Suppressor macrophage (primary cell): ENCODE results near the gene PLEKHO2.
A peak's percentile ranks its signal among the peaks of the same experiment; 100 is the strongest.

ENCODE experiments used
- DNase-seq, 4 experiments: peaks; one replicate each; pipeline ENCODE4 v3.0.0-alpha.2; 2020 to 2022

The PLEKHO2 gene

DNA sequence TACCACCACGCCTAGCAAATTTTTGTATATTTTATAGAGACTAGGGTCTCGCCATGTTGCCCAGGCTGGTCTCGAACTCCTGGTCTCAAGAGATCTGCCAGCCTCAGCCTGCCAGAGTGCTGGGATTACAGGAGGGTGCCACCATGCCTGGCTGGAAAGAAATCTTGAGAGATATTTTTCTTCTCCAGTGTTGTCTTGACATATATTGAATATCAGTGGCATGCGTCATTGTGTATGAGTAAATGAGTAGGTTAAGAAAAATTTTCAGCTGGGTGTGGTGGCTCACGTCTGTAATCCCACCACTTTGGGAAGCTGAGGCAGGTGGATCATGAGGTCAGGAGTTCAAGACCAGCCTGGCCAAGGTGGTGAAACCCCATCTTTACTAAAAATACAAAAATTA is 12.7 kb upstream of the PLEKHO2 start:
- DNase-seq: no peak

DNA sequence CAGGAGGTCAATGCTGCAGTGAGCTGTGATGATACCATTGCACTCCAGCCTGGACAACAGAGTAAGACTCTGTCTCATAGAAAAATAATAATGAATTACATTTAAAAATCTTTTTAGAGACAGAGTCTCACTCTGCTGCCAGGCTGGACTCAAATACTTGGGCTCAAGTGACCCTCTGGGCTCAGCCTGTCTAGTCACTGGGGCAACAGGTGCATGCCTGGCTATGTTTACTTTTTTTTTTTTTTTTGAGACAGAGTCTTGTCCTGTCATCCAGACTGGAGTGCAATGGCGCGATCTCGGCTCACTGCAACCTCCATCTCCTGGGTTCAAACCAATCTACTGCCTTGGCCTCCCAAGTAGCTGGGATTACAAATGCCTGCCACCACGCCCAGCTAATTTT is 8.0 kb upstream of the PLEKHO2 start:
- no peak for DNase-seq

DNA sequence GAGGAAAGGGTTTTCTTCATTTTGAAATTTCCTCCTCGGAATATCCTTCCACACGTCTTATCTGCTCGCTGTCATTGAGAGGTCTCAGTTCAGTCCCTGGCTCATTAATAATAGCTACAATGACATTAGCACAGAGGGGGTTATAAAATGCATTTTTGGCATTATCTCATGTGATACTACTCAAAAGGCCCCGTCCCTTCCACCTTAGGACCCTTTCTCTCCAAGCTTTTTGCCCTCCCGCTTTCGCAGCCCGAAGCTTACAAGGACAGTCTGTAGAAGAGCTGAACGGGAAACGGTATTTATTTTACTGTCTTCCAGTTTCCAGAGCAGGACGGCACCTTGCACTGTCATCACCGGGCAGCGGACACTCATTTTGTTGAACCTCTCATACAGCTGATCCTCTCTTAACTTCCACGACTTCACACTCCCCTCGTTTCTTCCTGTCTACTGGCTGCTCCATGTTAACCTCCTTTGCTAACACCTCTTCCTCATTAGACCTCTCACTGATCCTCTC is 5.6 kb upstream of the PLEKHO2 start:
- no peak for DNase-seq

DNA sequence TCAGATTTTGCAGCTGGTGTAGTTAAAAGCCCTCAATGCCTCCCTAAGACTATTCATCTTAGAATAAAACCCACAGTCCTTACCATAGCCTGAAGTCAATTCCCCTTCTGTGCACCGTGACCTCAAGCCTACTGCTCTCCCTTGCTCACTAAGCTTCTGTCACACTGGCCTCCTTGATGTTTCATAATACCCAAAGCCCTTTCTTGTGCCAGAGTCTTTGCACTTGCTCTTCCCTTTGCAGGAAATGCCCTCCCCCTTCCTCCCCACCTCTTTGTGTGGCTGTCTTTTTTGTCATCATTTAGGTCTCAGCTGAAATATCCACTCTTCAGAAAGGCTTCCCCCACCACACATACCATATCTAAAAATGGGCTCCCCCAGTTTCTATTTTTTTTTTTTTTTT is 4.2 kb upstream of the PLEKHO2 start:
- peak; percentile 79 to 93 (median 90) for DNase-seq

DNA sequence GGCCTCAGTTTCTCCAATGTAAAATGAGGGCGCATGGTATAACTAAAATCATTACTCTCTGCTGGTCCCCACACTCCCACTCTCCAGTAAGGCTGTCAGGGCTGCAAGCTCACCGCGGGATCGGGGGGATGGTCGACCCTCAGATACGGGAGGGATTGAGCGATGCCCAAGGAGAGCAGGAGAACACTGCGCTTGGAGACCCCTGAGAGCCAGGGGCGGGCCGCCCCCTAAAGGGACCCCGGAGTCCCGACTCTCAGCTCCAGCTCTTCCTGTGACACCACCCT is 713 bp upstream of the PLEKHO2 start:
- DNase-seq: no peak

DNA sequence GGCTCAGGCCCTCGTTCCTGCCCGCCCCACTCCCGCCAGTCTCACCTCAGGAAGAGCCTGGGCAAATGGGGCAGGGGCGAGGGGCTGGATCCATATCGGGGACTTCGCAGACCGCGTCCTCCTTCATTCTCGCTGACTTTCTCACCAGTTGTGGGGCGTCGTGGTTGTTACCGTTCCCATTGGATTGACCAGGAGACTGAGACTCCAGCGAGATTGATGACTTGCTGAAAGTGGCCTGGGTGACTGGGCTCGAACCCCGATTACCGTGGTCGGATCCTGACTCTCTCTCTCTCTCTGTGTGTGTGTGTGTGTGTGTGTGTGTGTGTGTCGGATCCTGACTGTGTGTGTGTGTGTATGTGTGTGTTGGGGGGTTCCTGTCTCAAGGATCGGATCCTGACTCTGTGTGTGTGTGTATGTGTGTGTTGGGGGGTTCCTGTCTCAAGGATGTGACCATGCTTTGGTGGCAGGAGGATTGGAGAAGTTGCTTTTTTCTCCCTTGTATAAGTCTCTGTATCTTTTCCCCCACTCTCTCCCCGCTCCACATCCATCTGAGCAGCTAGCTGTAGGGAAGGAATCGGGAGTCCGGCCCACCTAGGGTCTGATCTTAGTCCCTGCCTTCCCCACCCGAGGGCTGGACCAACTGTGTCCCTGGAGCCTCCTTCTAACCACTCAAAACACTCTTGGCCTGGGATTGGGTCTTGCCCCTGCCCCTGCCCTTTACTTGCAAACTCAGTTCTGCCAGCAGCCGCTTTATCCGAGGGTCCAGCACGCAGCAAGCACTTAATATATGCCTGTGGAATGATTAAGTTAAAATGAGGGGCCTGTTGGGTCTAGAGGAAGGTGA is 603 bp downstream of the PLEKHO2 start:
- peak in 3 of 4 experiments; percentile 31 to 50 (median 41) for DNase-seq

DNA sequence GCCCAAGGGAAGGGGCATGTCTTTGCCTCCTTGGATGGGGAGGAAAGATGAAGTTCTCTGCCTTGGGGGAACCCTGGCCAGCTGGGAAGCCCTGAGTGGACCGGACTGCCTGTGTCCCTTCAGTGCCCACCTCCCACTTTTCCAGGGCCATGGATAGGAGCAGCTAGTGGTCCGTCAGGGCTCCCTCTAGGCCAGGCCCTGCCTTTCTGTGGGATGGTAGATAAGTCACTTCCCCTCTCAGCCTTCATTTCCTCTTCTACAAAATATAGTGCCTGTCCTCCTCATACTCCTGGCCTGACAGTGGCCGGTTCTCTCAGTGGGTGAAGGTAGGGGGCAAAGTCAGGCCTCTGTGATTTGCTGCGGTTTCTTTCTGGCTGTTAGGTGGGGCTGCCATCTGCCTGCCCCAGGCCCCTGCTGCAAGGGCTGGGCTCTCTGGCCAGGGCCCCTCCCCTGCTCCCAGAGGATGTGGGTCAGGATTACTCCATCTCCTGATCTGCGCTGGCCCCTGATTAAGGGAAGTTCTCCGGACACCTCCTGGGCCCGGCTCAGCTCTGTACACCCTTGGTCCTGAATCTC is 1.4 kb downstream of the PLEKHO2 start:
- DNase-seq: peak; percentile 87 to 95 (median 91)

DNA sequence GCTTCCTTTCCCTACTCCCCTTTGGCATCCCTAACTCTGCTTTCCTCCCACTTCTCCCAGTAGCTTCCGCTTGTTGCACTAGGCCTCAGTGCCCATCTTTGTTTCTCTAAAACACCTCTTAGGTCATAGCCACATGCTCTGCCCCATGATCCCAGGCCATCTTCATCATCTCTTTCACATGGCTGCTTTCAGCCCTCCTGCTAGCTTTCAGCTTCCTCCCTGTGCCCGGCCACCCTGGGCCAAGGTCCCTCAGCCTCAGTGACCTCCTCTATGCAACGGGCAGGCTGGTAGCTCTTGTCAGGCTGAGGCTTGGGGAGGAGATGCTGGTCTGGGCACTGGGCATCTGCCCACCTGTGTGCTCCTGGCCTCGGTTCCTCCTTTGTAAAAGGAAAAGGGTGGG is 2.3 kb downstream of the PLEKHO2 start:
- DNase-seq: peak; percentile 45 to 69 (median 68)

DNA sequence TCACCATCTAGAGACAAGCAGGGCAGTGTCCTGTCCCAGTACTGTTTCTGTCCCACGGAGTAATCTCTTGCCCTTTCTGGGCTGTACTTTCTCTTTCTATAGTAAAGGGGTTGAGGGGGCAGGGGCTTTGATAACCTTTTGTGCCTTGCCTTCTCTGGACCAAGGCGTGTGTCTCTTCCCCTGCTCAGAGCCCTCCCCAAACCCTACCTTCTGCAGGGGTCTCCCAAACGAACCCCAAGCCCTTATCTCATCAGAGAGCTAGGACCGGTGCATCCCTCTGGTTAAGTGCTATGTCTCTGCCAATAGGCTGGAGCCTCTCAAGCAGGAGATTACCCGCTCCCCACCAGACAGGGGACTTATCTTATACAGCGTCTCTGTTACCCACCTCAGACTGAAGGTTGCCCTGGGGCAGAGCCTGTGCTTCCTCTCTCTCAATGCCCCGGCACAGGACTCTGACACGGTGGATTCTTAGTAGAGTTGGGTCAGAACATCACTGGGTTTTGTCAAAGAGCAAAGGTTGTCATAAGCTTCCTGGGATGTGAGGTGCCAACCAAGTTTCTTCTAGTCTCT is 2.9 kb downstream of the PLEKHO2 start:
- DNase-seq: peak in 2 of 4 experiments; percentile 33 to 43

DNA sequence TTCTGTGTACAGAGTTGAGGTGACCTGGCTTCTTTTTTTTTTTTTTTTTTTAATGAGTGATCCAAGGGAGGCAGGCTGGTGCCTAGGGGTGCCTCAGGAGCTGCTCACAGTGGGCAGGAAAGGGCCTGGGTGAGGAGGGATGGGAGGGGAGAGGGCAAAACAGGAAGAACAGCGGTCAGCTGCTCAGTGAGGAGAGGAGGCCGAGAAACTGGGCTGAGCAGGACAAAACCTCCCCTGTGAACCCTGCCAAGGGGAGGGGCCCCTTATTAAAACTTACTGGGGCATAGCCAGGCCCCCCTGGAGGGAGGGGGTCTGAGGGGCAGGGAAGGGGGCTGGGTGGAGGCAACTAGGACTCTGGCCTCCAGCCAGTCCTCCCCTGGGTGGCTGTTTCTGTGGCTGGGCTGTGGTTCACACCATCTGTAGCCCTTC is 3.5 kb downstream of the PLEKHO2 start:
- peak; percentile 49 to 77 (median 73) for DNase-seq

DNA sequence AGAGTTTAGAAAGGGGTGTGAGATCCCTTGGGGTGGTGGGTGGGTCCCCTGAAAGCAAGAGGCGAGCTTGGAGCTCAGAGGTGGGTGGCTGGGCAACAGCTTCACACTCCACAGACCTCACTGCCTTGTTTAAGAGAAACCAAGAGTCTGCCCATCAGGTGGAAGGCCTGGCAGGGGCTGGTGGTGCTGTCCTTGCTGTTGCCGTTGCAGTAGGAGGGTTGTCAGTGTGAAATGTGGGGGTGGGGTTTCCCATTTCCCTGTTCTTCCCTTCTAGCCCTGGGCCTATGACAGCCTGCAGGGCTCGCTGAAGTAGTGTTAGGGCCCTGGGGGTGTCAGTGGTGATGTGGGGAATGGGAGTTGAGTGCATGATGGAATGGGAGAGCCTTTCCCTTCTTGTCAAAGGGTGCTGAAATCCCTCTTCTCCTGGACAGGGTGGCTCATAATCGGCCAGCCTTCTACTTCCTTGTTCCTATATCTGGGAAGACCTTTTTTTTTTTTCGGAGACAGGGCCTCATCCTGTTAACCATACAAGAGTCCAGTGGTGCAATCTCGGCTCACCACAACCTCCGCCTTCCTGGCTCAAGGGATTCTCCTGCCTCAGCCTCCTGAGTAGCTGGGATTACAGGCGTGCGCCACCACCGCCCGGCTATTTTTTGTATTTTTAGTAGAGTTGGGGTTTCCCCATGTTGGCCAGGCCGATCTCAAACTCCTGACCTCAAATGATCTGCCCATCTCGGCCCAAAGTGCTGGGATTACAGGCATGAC is 4.3 kb downstream of the PLEKHO2 start:
- peak; percentile 59 to 78 (median 76) for DNase-seq

DNA sequence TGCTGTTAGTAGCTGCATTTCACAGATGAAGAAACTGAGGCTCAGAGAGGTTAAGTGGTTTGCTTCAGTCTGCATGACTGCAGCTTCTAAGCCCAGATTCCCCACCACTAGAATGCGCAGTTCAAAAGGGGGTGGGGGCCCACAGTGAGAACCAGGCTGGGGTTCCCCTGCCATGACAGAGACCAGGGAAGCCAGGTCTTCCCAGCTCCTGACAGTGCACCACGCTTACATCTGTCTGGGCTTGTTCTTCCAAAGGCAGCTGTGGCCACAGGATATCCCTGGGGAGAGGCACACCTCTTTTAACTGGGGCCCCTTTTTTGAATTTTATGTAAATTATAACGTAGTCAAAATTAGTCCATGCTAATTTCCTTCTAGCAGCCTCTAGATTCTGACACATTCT is 5.3 kb downstream of the PLEKHO2 start:
- DNase-seq: peak in 1 of 4 experiments; percentile 9

DNA sequence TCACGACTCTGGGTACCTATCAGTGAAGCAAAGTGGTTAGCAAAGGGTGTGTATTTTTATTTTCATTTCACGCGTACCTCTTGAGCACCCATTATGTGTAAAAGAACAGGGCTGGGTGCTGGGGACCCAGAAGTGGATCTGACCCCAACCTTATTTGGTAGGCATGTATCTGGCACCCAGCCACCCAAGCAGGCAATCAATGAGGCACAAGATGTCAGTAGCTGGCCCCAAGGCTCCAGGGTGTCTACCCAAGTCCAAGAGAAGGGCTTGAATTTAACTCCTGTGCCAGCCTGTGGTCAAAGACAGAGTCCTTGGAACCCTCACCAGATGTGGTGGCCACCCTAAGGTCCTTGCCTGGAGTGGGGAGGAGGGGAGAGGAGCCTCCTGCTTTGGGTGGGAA is 5.7 kb downstream of the PLEKHO2 start:
- DNase-seq: peak in 2 of 4 experiments; percentile 3 to 6

DNA sequence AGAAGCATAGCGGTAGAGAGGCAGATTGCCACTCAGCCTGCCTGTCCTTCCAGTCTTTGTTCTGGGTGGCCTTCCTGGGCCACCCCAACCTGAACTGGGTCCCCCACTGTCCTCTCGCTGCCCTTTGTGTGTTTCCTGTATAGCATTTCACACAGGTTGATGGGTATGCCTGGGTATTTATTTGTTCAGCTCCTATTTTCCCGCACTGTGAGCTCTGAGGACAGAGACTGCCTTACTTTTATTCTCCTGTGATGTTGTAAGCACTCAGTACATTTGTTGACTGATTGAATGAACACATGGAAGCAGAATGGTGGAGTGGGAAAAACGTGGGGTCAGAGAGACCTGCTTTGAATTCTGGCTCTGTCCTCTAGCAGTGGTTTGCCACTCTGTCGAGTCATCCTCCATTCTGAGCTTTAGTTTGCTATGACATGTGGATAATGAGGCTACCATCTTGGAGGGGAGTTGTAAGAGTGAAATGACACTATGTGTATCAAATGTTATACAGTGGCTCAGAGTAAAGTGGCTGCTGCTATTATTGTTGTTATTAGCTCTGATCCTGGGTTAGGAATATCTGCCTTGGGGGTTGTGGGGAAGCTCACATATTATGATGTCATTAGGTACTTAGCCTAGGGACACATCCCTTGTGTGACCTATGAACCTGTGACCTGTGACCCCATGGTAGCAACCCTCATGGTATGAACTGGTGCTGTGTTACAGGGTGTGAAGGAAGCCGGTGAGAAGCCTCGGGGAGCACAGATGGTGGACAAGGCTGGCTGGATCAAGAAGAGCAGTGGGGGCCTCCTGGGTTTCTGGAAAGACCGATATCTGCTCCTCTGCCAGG is 6.4 kb downstream of the PLEKHO2 start:
- peak in 2 of 4 experiments; percentile 4 to 15 for DNase-seq

DNA sequence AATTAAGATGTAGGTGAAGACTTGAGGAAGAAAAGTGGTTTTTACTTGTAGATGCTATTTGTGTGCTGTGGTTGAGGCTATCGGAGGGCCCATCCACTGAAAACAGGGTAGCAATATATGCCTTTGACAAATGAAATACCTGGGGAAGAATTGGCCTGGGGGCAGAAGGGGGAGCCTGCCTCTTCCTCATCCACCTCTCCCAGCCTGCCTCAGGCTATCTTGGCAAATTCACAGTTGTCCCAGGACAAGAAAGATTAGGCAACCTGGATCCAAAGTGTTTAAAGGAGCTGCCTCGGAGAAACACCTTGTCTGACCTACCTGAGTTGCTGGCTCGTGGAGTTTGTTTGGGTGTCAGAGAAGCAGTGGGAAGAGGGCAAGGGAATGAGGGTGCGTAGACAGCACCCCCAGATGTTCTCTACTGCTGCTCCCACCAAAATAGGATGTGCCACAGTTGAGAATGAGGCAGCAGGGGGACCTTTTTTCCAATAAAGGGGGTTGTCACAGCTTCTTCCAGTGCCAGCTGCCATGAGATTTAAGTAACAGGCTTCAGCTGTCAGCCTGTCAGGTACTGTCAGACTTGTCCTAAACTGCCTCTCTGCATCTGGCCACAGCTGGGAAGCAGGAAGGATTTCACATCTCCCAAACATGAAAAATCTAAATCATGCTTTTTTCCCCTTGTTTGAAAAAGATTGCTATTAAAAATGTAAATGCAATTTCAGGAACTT is 9.2 kb downstream of the PLEKHO2 start:
- no peak for DNase-seq

DNA sequence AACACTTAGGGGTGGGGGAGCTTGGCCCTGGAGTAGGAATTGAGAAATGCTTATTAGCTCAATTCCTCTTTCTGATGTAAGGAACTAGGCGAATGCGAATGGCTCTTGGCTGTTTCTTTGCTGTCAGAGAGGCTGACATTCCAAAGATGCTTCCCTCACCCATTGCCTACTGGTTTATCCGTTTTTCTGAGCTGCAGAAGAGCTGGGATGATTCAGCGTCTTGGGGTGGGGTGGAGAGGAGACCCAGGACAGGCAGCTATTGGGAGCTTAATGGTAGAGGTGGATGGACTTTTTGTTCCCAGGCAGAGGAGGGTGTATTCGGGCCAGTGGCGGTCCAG is 9.8 kb downstream of the PLEKHO2 start:
- DNase-seq: peak; percentile 81 to 91 (median 86)

DNA sequence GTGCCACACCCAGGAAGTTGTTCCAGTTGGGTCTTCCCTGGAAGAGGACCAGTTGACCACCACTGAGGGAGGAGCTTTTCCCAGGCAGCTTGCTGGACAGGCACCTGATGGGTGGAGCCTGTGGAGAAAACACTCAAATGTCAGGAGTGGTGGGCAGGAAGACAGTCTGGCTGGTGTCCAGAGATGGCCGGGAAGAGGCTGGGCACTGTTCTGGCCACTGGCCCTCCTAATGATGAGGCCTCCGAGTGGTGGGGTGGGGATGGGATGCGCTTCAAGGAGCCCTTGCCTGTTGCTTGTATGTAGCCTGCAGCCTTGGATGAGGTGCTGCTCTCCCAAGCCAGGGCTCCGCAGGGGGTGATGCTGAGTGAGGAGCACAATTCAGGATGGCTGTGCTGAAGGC is 12.3 kb downstream of the PLEKHO2 start:
- peak in 2 of 4 experiments; percentile 3 to 4 for DNase-seq

DNA sequence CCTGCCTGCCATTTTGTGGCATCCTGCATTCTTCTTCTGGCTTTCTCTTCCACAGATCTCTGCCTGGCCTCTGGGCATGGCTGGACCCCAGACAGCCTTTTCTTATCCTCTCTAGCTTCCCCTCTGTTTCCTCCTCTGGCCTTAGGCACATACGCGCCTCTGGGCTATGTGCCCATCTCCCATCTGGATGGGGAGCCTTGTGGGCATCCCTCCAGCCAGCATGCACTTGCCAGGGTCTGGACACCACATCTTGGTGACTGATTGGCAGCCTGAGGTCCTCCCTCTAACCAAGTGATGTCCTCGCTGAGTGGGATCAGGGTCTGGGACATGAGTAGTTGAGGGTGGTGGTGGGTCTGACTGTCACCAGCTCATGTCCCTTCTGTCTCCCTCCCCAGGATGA is 12.8 kb downstream of the PLEKHO2 start:
- peak in 1 of 4 experiments; percentile 1 for DNase-seq

DNA sequence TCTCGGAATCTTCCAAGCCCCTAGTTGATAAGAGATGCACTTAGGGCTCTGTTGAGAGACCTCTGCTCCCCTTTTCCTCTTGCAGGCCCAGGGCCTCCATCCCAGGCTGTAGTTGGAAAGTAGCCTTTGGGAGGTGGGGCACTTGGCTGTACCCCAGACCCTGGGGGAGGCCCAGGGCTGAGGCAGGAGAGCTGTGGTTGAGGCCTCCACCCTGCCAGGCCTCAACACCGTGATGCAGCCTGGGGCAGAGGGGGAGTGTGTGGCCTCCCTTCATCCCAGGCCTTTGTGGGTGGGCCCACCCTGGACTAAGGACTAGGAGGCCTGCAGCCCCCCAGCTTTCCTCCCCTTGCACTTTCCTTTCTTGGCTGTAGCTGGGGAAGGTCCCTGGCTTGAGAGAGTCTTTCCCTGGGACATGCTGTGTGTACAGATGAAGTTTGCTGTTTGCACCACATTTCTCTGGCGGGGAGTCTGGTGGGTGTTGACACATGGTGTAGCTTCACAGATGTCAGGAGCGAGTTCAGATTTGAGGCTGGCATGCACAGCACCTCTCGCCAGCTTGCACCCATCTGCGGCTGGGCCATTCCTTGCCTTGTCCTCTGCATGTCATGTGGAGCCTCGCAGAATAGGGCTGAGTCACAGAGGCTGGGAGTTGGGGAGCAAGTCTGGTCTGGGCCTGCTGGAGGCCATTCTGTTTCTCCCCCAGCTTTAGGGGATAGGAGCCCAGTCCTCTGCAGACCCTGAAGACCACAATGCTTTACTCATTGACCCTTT is 13.7 kb downstream of the PLEKHO2 start:
- peak in 1 of 4 experiments; percentile 24 for DNase-seq

DNA sequence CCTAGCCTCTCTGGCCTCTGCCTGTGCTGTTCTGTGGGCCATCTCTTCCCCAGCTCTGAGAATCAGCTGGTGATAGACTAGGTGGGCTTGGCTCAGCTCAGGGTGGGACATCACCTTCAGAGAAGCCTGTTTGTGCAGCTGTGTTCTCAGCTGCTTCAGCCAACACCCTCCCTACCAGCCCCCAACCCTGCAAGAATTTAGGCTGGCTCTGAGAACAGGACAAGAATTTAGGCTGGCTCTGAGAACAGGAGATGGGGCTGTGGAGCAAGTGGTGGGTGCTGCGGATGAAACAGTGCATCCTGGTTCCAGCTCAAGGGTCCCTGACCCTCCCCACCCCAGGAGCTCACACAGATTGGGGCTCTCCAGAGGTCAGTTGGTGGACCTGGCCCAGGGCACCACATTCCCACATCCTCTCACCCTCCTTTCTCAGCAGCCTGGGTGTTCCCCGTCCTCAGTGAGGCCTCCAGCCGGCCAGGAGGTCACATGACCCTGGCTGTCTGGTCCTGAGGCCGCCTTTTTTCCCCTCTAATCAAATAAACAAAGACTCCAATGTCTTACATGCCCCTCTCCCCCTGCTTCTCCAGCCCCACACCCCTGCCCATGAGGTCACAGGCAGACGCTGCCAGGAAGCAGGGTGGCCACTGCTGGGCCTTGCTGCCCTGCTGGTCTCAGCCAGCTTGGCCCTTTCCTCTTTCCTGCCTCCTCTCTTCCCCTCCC is 14.9 kb downstream of the PLEKHO2 start:
- peak in 2 of 4 experiments; percentile 47 to 61 for DNase-seq
